HG03064 (cell line): ENCODE results near the gene MAGI3.
"Not testable (repeated sequence)": the region's sequence is repeated elsewhere in the genome, so short reads cannot be mapped to it uniquely, and the experiment has no call there.

Experiments
- ATAC-seq: cut with Tn5 transposase; IDR thresholded peaks from one replicate; pipeline ENCODE4 v1.9.1; 2021; ENCODE audit warnings: low read depth; ENCODE audit not compliant: unreplicated experiment

Gene MAGI3

GRCh38 chr1:113396102-113396501 is 5.8 kb downstream of the MAGI3 start:
- ATAC-seq, result no peak

DNA sequence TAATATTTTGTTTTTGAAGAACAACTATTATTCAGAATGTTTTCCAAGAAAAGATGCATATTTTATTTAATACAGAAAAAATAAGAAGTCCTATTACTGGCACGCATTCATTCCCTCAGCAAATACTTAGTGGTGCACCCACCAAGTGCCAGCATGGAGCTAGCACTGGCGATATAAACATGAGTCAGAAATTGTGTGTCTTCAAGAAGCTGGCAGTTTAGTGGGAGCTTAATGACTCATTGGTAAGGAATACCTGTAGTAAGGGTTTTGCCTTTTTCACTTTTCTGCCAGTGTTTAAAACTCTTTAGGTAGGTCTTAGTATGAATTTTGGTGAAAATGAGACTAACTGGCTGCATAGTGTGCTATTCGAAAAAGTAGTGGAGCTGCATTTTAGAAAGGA is 6.3 kb downstream of the MAGI3 start:
- ATAC-seq, result no peak

DNA sequence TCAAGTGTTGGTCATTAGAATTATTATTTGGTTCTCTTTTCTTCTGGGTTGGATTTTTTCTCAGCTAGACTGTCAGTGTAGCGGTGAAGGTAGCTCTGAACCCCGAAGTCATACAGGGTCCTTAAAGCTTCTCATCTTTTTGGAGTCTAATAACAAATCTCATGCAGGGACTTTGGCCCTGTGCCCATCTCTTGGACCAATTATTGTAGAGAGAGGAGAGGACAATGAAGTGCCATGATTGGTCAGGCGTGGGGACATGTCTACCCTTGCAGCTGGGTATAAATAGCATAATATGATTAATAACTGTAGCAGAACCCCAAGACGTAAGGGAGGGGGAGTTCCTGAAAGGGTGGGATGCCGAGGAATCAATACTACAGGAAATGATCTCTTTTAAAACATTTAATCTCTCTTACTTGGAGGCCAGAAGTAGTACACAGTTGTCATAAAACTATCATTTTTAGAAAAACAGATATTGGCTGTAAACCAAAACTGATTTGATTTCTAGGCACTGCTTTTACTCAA is 8.8 kb downstream of the MAGI3 start:
- no peak for ATAC-seq

- no peak for ATAC-seq
Observed at GRCh38 chr1:113401067-113401466, 10.8 kb downstream of the MAGI3 start.

DNA sequence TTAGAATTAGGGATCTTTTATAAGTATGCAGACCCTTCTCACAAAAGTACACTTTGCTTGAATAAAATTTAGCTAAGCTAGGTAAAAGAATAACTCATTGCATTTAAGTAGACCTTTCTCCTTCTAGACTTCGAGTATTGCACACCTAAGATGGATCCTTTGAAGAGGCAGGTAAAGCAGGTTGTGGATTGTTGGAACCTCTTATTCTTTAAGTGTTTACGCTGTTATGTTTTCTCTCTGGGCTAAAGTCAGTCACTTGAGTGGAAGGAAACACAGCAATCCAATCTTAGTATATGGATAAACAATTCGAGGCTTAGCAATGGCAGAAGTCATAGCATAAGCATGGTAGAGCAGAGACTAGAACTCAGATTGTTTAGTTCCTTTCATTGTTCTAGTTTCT is 11.4 kb downstream of the MAGI3 start:
- ATAC-seq, result no peak

GRCh38 chr1:113403065-113403464 is 12.8 kb downstream of the MAGI3 start:
- no peak for ATAC-seq

DNA sequence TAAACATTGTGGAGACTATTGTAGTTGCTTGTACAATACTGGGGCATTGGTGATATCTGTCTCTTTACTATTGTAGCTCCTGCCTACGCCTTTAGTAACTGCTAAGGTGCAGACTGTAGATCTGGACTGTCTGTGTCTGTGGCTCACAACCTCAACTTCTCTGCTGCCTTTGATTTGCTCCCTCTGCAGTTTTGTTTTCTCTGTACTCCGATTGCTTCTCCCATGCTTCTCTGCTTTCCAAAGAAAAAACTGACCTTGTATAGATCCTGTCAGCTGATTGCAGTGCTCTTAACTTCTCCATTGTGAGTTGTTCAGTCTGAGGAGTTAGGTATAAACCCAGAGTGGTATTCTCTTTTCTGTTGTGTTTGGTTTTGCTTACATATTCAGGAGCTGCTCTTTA is 15.3 kb downstream of the MAGI3 start:
- ATAC-seq, result no peak

DNA sequence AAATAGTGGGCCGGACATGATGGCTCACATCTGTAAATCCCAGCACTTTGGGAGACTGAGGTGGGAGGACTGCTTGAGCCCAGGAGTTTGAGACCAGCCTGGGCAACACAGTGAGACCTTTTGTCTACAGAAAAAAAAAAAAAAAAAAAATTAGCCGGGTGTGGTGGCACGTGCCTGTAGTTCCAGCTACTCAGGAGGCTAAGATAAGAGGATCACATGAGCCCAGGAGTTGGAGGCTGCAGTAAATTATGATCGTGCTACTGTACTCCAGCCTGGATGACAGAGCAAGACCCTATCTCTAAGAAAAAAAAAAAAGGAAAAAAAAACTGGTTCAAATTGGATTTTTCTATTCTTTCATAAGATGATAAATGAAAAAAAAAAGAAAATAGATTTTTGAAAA is 15.8 kb downstream of the MAGI3 start:
- ATAC-seq, result not testable (repeated sequence)

GRCh38 chr1:113409363-113409762 is 19.0 kb downstream of the MAGI3 start:
- no peak for ATAC-seq

- not testable (repeated sequence) for ATAC-seq
Observed at GRCh38 chr1:113412020-113412419, 21.7 kb downstream of the MAGI3 start.

DNA sequence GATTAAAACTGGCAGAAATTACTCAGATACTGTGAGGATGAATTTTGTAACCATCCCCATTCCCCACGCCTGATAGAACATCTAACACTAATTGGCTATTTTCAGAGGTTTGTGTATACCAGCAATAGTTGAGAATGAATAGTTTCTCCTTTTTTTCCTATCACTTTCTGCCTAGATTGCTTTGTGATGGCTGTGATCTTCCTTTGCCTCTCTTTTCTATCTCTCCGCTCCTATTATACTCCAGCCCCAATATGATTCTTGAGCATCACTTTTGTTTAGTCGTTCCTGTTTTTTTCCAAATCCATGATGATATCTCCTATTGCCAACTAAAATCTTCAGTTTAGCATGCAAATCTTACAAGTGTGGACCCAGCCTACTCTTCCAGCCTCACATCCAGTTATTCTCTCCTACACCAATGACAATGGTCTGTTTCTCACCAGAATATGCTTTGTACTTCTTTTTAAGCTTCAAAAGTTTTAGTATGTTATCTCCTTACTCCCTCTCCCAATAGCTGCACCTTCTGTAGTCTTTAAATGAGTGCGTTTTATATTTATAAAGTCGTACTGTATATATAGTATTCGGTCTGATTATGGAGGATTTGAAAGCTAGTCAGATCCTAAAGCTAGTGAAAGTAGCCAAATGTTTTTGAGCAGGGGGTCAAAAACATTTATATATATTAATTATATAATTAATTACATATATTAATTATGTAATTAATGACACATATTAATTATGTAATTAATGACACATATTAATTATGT is 25.2 kb downstream of the MAGI3 start:
- ATAC-seq, result no peak

- ATAC-seq, result not testable (repeated sequence)
Observed at GRCh38 chr1:113416071-113416470, 25.8 kb downstream of the MAGI3 start.

GRCh38 chr1:113416496-113416895 is 26.2 kb downstream of the MAGI3 start:
- ATAC-seq, result no peak

GRCh38 chr1:113422315-113423068 is 32.2 kb downstream of the MAGI3 start:
- no peak for ATAC-seq

- no peak for ATAC-seq
Observed at GRCh38 chr1:113423826-113424225, 33.5 kb downstream of the MAGI3 start.

DNA sequence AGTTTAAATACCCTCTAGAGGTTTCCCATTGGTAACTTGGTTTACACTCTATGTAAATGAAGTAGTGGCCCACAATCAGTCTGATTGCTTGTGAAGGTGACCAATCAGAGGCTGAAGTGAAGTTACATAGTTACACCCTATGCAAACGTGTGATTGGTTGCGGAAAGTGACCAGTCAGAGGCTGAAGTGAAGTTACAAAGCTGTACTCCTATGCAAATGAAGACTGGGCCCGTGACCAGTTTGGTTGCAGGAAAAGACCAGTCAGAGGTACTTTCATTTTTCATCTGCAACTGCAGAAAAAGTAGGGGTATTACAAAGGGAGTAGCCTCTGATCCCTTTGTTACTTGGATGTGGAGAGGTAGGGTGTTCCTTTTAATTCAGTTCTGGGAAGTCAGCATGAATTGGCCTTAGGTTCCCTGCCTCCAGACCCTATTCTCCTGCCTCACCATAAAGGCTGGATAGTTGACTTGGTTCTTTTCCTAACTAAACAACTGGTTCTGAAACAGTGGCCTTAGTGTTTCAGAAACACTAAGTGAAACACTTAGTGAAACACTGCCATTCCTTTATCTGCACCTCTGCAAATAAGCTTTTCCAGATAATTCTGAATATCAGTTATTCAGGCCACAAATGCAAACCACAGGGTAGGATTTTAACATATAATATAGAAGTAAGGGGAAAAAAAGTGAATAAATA is 39.3 kb downstream of the MAGI3 start:
- ATAC-seq, result no peak

DNA sequence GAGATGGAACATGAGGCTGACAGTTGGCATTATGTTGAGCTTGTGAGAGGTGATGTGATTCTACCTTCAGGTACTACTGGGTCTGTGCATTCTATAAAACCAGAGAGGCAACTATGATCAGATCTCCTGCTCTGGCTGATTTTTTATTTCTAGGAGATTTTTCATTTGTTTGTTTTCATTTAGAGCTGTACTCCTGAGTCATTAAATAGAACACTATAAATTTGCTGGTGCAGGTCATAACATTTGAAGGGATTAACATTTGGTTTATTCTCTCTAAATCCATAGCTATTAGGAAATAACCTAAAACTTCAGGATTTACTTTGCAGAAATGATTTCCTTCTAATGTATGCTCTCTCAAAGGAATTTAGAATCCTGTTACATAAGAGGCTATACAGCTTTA is 42.9 kb downstream of the MAGI3 start:
- ATAC-seq, result no peak

GRCh38 chr1:113434081-113434873 is 44.0 kb downstream of the MAGI3 start:
- ATAC-seq, result no peak

GRCh38 chr1:113434874-113435175 is 44.5 kb downstream of the MAGI3 start:
- no peak for ATAC-seq

GRCh38 chr1:113437554-113438341 is 47.4 kb downstream of the MAGI3 start:
- ATAC-seq, result no peak
